Measurements from ENCODE around the gene HEXB. TPM values are rescaled to one million over a fixed set of nuclear protein-coding genes. Genes with fewer than 3 reads are reported as not detected.

Gene HEXB
- total and polyA plus RNA-seq, 9 of the 15 experiments (the other 6 are each of a cell fraction or from before 2014, with no cell fraction given), result 22.9 to 158 (median 108) TPM

DNA sequence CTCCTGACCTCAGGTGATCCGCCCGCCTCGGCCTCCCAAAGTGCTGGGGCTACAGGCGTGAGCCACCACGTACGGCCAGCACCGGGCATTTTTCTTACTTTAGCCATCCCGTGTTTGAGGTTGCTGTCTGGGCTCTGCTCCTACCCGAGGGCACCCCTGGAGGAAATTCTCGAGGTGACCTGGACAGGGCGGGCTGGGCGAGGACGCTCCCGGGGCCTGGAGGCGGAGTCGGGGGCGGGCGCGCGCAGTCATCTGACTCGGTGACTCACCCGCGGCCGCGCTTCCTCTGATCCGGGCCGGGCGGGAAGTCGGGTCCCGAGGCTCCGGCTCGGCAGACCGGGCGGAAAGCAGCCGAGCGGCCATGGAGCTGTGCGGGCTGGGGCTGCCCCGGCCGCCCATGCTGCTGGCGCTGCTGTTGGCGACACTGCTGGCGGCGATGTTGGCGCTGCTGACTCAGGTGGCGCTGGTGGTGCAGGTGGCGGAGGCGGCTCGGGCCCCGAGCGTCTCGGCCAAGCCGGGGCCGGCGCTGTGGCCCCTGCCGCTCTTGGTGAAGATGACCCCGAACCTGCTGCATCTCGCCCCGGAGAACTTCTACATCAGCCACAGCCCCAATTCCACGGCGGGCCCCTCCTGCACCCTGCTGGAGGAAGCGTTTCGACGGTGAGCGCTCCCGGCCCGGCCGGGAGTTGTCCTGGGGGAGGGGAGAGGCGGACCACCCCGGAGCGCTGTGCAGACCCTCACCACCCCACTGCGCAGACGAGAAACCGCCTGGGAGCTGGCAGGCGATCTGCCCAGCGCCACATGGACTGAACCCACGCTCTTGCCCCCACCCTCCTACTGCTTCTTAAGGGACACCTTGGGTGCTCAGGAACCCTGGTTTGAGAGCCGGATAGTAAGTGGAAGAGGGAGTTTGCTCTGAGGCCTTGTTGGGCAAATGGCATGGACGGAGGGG lies at the start of gene HEXB (continued):
- TF ChIP-seq HCFC1 (IDR thresholded peaks at IDR 0.05; ENCODE audit: low read depth, low read length) (no peak), NELFE (IDR thresholded peaks at IDR 0.05; ENCODE audit: insufficient read depth, insufficient read length) (no peak), ZNF184 (CRISPR knock-in tag; IDR thresholded peaks at IDR 0.05) (no peak), BRF1 (IDR thresholded peaks at IDR 0.05; ENCODE audit: borderline replicate concordance, extremely low read depth, insufficient read length) (no peak), EHMT2 (IDR thresholded peaks at IDR 0.05) (no peak), ZKSCAN1 (IDR thresholded peaks at IDR 0.05; ENCODE audit: low read depth, low read length) (no peak), ZNF584 (CRISPR knock-in tag; IDR thresholded peaks at IDR 0.05; ENCODE audit: low read depth) (no peak), L3MBTL2 (IDR thresholded peaks at IDR 0.05) (peak; percentile 78), ZNF699 (CRISPR knock-in tag; IDR thresholded peaks at IDR 0.05; ENCODE audit: insufficient replicate concordance) (no peak), SMARCA5 (IDR thresholded peaks at IDR 0.05) (no peak), GATAD2A (IDR thresholded peaks at IDR 0.05) (no peak; the same call in 1 of the 2 replicates)
- TF ChIP-seq, protein P1, sequence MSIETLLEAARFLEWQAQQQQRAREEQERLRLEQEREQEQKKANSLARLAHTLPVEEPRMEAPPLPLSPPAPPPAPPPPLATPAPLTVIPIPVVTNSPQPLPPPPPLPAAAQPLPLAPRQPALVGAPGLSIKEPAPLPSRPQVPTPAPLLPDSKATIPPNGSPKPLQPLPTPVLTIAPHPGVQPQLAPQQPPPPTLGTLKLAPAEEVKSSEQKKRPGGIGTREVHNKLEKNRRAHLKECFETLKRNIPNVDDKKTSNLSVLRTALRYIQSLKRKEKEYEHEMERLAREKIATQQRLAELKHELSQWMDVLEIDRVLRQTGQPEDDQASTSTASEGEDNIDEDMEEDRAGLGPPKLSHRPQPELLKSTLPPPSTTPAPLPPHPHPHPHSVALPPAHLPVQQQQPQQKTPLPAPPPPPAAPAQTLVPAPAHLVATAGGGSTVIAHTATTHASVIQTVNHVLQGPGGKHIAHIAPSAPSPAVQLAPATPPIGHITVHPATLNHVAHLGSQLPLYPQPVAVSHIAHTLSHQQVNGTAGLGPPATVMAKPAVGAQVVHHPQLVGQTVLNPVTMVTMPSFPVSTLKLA (conservative IDR thresholded peaks at IDR 0.05), result peak in 1 of 2 experiments; percentile 54; a peak in 2 of 4 replicates
- TF ChIP-seq, protein P2, sequence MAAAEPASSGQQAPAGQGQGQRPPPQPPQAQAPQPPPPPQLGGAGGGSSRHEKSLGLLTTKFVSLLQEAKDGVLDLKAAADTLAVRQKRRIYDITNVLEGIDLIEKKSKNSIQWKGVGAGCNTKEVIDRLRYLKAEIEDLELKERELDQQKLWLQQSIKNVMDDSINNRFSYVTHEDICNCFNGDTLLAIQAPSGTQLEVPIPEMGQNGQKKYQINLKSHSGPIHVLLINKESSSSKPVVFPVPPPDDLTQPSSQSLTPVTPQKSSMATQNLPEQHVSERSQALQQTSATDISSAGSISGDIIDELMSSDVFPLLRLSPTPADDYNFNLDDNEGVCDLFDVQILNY (CRISPR knock-in tag; IDR thresholded peaks at IDR 0.05), result peak; percentile 77; the same call in 1 of the 2 replicates
- TF ChIP-seq, protein P3, sequence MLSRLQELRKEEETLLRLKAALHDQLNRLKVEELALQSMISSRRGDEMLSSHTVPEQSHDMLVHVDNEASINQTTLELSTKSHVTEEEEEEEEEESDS (CRISPR knock-in tag; IDR thresholded peaks at IDR 0.05), result no peak
- TF ChIP-seq, protein P4, sequence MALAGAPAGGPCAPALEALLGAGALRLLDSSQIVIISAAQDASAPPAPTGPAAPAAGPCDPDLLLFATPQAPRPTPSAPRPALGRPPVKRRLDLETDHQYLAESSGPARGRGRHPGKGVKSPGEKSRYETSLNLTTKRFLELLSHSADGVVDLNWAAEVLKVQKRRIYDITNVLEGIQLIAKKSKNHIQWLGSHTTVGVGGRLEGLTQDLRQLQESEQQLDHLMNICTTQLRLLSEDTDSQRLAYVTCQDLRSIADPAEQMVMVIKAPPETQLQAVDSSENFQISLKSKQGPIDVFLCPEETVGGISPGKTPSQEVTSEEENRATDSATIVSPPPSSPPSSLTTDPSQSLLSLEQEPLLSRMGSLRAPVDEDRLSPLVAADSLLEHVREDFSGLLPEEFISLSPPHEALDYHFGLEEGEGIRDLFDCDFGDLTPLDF (CRISPR knock-in tag; IDR thresholded peaks at IDR 0.05), result peak; percentile 70
- TF ChIP-seq, protein P5, sequence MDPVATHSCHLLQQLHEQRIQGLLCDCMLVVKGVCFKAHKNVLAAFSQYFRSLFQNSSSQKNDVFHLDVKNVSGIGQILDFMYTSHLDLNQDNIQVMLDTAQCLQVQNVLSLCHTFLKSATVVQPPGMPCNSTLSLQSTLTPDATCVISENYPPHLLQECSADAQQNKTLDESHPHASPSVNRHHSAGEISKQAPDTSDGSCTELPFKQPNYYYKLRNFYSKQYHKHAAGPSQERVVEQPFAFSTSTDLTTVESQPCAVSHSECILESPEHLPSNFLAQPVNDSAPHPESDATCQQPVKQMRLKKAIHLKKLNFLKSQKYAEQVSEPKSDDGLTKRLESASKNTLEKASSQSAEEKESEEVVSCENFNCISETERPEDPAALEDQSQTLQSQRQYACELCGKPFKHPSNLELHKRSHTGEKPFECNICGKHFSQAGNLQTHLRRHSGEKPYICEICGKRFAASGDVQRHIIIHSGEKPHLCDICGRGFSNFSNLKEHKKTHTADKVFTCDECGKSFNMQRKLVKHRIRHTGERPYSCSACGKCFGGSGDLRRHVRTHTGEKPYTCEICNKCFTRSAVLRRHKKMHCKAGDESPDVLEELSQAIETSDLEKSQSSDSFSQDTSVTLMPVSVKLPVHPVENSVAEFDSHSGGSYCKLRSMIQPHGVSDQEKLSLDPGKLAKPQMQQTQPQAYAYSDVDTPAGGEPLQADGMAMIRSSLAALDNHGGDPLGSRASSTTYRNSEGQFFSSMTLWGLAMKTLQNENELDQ (CRISPR knock-in tag; IDR thresholded peaks at IDR 0.05; ENCODE audit: borderline replicate concordance), result no peak
- TF ChIP-seq, protein P6, sequence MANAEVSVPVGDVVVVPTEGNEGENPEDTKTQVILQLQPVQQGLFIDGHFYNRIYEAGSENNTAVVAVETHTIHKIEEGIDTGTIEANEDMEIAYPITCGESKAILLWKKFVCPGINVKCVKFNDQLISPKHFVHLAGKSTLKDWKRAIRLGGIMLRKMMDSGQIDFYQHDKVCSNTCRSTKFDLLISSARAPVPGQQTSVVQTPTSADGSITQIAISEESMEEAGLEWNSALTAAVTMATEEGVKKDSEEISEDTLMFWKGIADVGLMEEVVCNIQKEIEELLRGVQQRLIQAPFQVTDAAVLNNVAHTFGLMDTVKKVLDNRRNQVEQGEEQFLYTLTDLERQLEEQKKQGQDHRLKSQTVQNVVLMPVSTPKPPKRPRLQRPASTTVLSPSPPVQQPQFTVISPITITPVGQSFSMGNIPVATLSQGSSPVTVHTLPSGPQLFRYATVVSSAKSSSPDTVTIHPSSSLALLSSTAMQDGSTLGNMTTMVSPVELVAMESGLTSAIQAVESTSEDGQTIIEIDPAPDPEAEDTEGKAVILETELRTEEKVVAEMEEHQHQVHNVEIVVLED (CRISPR knock-in tag; IDR thresholded peaks at IDR 0.05), result no peak
